GM21515 (cell line): ENCODE data around the gene TMEM253.

ENCODE experiments used
- ATAC-seq: cut with Tn5 transposase; IDR thresholded peaks from one replicate; pipeline ENCODE4 v1.9.1; 2021; ENCODE audit not compliant: unreplicated experiment

The TMEM253 gene

DNA sequence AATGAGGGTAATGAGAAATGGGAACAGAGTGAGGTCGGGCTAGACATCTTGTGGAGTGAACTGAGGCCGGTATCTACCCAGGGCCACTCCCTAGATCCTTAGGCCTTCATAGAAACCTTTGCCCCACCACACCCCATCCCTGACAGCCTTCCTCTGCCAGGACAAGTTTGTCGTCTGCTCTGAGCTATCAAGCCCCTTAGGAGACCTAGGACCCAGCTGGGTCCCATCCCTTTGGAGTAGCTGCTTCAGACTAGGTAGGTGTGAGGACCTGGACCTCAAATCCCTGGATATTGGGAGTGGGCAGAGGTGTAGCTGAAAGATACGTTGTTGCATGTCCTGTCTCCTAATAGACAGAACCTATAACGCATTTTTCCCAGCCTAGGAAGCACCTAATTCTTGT, at the start of gene TMEM253:
TSS of gene TMEM253 (plus strand) at position 136 of the 400 bp plus-strand sequence. CDS start 278 bp downstream, outside the sequence.
- no peak for ATAC-seq

DNA sequence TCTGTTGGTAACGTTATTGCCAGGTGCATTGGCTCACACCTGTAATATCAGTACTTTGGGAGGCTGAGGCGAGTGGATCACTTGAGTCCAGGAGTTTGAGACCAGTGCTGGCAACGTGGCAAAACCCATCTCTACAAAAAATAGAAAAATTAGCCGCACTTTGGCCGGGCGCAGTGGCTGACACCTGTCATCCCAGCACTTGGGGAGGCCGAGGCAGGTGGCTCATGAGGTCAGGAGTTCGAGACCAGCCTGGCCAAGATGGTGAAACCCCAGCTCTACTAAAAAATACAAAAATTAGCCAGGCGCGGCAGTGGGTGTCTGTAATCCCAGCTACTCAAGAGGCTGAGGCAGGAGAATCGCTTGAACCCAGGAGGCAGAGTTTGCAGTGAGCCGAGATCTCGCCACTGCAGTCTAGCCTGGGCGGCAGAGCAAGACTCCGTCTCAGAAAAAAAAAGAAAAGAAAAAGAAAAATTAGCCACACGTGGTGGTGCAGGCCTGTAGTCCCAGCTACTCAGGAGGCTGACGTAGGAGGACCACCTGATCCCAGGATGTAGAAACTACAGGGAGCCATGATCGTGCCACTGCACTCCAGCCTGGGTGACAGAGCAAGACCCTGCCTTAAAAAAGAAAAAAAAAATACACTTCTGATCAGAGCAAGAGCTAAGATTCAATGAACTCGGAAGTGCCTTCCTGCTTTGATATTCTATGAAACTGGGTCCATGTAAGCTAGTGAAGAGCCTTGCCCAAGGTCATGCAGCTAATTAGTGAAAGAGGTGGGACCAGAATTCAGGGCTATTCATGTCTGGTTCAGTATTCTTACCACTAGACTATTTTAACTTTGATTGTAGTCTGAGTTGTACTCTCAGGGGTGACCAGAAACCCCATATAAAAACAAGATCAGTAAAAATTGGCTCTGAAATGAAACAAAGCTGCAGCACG, 47.4 kb upstream of the TMEM253 start:
- ATAC-seq: no peak

DNA sequence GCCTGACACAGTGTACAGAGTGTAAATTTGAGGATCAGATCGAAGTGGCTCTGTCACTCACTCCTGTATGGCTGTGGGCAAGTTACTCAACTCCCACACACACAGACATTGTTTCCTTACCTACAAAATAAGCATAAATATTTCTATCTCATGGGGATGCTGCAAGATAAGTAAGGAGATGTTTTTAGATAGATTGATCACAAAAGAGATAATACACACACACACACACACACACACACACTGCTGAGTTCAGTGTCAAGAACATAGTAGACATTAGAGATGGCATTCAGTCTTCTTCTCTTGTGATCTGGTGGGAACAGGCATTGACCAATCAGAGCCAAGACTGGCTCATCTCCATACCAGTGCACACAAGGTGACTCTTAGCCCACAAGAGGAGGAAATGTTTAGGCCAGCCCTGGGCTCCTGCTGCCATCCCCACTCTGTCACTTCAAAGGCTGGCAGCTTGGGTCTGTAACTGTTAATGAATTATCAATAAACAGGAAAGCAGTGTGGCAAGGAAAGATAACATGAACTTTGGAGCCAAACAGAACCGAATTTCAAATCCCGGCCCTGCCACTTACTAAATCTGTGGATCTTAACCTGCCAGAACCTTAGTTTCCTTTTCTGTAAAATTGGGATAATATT, 46.6 kb upstream of the TMEM253 start:
- no peak for ATAC-seq

DNA sequence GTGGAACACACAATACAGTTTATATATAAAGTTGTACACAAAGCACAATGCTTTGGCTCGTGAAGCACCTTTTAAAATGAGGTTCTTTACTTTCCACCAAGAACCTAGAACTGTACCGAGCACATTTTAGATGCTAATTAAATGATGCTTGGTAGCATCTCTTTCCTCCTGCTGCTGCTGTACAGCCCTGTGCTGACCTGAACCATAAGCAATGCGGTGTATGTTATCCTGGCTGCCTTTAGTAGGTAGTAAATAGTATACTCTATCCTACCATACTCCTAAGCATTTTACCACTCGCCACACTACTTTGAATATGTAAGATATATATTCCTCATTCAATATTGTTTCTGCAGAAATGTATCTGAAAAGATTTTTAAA, 46.1 kb upstream of the TMEM253 start:
- ATAC-seq: no peak

DNA sequence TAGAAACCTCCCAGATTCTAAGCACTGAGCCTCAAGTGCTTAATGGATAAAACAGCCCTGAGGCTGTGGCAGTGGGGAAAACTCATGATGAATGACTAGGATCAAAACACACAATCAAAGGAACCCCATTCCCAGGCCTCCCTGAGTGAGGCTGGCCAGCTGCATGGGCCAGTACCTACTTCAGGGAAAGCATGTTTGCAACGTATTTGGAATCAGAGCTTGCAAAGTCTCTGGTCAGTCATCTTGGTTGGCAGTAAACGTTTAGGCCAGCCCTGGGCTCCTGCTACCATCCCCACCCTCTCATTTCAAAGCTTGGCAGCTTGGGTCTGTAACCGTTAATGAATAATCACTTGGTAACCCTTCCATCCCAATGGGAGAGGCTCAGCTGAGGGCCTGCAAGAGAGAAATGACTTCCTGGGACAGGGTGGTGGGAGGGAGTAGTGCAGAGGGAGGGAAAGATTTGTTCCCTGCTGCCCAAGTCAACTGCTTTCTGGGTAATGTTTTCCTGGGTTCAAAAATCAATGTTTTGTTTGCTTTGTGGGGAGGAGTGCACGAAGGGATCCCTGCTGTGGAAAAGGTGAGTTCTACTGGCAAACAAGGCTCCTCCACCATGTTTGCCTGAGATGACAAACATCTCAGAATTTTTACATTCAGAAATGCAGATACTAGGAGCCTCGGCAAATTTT, 45.3 kb upstream of the TMEM253 start:
- ATAC-seq: no peak

DNA sequence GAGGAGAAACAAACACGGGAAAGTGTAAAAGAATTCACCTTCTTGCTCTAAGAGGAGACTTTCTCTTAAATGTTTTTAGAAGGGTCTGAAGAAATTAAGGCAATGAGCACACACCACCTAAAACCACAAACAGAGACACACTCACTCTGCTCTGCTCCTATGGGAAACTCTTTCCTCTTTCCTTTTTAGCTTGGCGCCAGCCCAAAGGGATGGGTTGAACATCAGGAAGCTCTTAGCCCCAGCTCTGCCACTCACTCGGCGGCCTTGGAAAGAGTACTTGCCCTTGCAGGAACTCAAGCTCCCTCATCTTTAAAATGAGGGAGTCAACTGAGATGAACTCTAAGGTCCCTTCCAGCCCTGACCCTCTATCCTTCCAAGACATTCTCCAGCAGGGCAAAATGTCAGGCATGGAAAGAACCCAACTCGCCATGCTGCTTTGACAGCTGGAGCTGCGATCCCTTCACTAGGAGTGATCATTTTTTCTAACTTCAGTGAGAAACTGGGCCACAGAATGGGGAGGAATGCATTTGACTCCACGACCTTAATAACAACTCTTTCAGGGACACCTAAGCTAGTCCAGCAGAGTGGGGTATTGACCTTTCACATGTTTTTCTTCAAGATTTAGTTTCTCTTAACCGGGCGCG, 44.2 kb upstream of the TMEM253 start:
- ATAC-seq: no peak

DNA sequence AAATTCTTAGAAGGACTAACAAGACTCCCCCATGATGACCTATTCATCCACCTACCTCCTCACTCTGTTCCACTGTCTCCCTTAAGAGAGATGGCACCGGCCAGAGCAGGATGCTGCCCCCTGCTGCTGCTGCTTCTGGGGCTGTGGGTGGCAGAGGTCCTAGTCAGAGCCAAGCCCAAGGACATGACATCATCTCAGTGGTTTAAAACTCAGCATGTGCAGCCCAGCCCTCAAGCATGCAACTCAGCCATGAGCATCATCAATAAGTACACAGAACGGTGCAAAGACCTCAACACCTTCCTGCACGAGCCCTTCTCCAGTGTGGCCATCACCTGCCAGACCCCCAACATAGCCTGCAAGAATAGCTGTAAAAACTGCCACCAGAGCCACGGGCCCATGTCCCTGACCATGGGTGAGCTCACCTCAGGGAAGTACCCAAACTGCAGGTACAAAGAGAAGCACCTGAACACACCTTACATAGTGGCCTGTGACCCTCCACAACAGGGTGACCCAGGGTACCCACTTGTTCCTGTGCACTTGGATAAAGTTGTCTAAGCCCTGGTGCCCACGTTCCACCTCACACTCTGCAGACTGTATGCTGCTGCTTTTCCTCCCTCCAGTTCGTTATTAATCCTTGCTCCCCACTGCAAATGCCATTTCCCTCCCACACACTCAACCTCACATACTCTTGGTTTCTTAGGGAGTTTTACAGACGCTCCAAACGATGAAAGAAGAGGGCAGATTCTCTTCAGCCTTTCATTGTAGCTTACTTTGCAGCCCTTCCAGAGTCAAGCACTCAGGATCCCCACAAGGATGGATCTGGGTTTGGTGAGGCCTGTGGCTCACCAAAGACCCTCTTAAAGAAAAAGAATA, 42.8 kb upstream of the TMEM253 start, which contains the start of gene RNASE8:
TSS of gene RNASE8 (plus strand) at position 20 of the 873 bp plus-strand sequence. CDS start at position 91, 71 bp downstream.
- no peak for ATAC-seq

DNA sequence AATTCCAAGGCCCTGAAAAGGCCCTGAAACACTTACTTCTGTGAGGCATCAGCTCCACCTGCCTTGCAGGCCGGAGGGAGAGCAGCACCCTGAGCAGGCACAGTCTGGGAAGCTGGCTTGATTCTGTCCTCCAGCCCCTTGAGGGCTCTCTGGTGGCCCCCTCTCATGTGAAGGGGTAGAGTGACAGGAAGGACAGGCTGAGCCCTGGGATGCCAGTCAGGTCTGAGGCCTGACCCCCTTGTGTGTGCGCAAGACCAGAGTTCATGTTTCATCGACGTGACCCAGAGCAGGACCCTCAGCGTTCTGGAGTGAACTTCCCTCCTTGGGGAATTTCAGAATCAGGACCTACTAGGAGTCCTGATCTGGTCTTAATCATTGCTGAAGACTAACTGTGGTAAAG, 42.0 kb upstream of the TMEM253 start:
- ATAC-seq: no peak

DNA sequence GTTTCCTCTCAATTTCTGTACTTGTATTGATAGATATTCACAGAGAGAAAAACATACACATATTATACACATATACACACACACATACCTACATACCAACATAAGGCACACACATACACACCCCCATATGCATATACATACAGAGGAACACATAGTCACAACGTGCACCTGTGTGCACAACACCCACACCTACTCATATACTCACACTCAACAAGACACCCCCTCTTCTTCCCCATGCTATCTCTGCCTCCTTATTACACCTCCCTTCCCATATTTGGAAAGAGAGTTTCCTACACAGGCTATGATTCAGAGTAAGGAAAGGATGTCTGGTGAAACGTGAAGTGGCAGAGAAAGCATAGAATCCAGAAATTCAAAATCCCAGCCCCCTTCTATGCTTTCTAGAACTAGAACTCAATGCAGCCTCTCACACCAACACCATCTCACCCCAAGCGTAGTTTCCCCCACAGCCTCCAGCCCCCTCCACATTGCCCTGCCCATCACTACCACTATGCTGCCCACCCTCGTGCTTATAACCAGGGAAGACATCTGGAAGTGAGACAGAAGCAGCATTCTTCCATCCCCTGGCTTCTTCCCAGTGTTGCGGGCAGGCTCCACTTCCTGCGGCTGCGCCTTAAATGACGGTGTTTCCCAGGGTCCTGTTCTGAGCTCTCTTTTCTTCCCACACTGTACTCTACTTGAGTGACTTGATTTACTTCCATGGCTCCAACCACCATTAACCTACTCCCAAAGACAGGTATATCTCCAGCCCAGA, 40.8 kb upstream of the TMEM253 start:
- ATAC-seq: no peak

DNA sequence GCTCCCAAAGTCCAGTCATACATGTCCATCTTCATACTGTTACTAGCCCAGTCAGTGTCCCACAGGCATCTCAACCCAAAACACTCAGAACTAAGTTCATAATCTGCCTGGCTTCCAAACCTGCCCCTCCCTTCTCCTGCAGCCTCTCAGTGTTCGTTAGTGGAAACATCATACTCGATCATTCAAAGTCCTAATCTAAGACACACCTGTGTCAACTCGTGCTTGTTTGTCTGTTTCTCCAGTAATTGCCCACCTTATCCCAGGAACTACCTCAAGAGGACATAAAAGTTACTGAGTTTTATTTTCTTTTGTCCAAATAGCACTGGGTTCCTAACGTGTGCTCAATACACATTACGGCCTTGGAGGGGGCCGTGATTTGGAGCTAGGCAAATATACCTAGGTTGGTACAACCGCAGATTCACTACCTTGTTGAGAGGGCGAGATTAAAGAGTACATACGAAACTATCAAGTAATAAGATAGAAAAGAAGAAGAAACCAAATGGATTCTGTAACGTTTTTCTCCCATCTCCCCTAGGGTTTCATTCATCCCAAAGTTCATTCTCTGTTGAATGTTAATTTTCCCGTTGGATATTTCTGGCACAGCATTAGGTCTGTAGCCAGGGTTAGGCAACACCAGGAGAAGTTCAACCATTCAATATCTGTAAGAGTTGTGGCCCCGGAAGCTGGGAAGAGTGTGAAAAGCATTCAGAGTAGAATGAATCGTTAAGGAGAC, 40.1 kb upstream of the TMEM253 start:
- no peak for ATAC-seq

DNA sequence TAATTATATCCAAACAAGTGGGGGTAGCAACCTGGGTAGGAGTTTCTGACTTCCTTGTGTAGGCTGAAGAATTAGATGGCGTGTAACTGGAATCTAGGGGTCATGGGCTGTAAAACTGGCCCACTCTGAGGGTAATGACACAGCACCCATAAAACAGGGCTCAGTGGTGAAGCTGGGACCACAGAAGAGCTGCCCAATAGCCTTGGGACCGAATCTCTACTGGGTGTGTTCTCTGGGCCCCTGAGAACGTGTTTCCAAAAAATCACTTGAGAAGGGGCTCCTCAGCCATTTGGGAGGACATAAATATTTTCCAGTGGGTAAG, 39.6 kb upstream of the TMEM253 start:
- no peak for ATAC-seq

DNA sequence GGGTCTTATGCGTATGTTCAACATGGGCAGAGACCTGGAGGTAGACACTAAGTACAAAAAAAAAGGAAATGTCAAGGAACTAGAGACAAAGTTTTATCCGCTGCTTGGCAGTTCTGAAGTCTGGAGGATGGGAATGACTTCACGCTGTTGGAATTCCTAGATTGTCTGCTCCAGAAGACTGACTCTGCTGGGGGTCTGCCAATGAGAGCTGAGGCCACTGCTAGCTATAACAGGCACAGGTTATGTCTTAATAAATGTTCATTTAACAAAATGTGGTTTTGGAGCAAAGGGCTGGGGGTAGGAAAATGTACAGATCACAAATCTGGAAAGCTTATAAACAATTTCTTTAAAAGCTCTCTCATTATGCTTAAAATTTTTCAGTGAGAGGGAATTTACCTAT, 37.4 kb upstream of the TMEM253 start:
- no peak for ATAC-seq

DNA sequence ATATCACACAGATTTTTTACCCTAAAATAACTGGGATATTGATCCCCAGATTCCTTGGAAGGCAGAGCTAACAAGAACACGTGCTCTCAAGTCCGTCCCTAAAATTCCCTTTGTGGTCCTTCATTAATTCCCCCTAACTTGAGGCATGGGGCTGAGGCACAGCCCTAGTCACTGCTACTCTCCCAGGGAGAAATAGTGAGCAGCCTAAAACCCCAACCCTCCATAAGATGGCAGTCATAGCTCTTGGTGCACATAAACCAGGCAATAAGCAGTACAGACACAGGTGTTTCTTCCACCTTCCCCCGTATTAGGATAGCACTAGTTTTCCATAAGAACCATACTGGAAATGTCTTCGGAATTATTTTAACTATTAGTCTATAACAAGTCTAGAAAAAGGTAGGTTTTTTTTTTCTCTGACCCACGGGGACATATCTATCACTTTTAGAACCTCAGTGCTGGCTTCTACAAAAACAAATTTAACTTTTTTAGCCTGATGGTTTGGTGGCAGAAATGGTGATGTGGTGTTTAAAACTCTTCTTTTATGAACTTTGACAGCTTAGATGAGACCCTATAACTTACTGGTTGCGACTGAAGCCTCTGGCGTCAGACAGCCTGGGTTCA, 33.9 kb upstream of the TMEM253 start:
- ATAC-seq: no peak

DNA sequence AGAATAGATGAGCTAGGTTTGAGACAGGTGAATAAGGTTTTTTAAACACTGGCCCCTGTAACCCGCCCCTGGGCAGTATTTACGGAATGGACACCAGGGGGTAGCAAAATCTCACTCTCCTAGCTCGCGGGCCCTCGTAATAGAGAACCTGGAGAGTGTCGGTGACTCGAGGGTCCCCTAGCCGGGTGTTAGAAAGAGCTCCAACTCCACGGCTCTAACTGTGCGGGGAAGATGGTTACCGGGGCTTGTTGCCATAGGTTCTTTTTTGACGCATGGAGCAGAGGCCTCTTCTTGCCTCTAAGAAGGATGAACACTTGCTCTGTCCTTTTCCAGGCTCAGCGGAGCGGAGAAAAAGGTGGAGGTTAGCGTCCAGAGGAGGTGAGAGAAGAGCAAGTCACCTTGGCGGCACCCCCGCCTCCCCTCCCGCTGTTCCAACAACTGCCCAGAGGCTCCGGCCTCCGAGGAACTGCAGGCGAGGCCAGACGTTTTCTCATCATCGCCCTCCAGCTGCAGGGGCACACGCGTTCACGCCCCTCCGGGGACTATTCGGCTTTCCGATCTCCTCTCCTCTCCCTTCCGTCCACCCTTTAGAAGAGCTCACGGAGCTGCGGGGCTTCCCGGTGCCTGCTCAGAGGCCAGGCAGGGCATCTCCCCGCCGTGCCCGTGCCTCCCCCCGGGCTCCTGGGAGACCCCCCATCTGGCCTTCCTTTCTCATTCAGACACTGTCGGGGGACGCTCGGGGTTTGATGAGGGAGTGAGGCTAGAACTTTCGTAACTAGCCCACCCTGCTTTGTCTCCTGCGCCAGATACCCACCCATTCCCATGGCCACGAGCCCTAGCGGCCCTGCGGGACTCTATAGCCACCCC, 32.1 kb upstream of the TMEM253 start:
- no peak for ATAC-seq

DNA sequence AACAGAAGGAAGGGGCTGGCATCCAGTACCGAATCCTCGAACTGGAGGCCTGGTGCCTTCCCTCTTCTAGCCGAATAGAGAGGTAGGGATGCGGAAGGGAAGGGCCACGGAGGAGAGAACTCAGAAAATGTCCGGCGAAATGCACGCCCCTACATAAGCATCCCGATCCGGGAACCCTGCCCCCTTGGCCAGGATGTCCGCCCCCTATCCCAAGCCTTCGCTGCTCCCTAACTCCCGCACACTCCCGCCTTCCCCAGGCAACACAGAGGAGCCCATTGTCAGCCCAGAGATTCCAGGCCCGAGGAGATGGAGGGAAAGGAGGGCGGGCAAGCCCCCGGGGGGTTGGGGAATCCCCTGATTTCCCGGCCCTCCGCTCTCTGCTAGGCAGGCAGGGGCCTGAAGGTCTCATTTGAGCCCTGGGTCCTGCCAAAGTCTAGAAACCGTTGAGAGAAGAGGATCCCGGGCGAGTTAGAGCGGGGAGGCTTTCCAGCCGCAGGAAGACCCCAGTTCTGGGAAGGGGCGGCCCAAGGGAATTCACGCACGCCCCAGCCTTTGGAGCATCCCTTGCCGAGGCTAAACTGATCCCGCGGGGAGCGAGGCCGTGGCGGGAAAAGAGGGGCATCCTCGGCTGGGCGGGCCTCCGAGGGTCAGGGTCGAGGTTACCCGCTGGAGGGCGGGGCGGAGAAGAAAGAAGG, 31.3 kb upstream of the TMEM253 start:
- ATAC-seq: no peak

DNA sequence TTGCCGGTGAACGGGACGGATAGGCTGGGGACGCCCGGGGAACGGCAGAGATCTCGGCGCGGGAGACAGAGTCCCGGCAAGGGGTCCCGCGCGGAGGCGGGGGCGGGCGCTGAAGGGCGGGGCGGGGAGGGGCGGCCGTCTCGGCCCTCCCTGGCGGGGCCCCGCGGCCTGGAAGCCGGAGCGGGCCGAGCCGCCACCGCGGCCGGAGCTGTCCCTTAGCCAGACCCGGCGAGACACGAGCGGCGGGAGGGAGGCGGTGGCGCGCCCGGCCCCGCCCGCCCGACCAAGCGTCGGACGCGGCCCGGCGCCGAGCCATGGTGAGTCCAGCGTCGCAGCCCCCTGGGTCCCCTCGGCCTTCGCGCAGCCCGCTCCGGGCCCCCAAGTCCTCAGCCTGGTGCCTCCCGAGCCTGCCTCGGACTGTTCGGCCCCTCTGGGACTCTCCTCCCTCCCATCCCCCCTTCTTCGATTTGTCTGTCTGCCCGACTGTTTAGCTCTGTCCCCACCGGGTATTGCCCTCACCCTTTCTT, 30.7 kb upstream of the TMEM253 start, which contains the start of gene ARHGEF40:
TSS of gene ARHGEF40 (plus strand) at position 222 of the 527 bp plus-strand sequence. CDS start at position 315, 93 bp downstream.
- no peak for ATAC-seq
